HL-60 (cell line): ENCODE results near the gene CTH.
"Not testable (repeated sequence)": the region's sequence is repeated elsewhere in the genome, so short reads cannot be mapped to it uniquely, and the experiment has no call there.

Experiments used
- DNase-seq, 2 experiments: peaks; one replicate each; pipeline ENCODE4 v3.0.0-alpha.2; 2010 to 2020; ENCODE audit warnings: low read depth in 1 of 2, low spot score in 1 of 2
- H3K27ac ChIP-seq: fragments of 250-450 bp; sonication (Bioruptor Pico); replicated peaks from 2 replicates; pipeline ENCODE4 v1.5.1; 2020; ENCODE audit warnings: mild to moderate bottlenecking, moderate library complexity
- H3K27me3 ChIP-seq: fragments of 250-450 bp; sonication (Bioruptor Pico); 2 replicates; pipeline ENCODE4 v1.5.1; 2021; ENCODE audit warnings: mild to moderate bottlenecking, moderate library complexity; ENCODE audit not compliant: insufficient read depth, poor library complexity, severe bottlenecking
- H3K4me3 ChIP-seq: replicated peaks from 2 replicates; pipeline ENCODE4 v1.5.1; 2011; ENCODE audit warnings: mild to moderate bottlenecking, control low read depth, low read length; ENCODE audit not compliant: insufficient read depth
- GABPA ChIP-seq: IDR thresholded peaks from 2 replicates; pipeline ENCODE4 v1.6.1; 2012; ENCODE audit warnings: low read depth
- POLR2AphosphoS5 ChIP-seq: IDR thresholded peaks from 2 replicates; pipeline ENCODE4 v1.6.1; 2012; ENCODE audit warnings: low read depth
- SPI1 ChIP-seq: IDR thresholded peaks from 2 replicates; pipeline ENCODE4 v1.6.1; 2012; ENCODE audit warnings: low read depth, mild to moderate bottlenecking, borderline replicate concordance
- TF ChIP-seq, protein P1 (sequence below): IDR thresholded peaks from one replicate; pipeline ENCODE4 v1.5.1; 2011; ENCODE audit warnings: low read length, control low read depth, inconsistent platforms; ENCODE audit not compliant: insufficient read depth
- TF ChIP-seq, protein P2 (sequence below): IDR thresholded peaks from 2 replicates; pipeline ENCODE4 v1.6.1; 2012; ENCODE audit warnings: low read depth; ENCODE audit not compliant: insufficient replicate concordance

The CTH gene

DNA sequence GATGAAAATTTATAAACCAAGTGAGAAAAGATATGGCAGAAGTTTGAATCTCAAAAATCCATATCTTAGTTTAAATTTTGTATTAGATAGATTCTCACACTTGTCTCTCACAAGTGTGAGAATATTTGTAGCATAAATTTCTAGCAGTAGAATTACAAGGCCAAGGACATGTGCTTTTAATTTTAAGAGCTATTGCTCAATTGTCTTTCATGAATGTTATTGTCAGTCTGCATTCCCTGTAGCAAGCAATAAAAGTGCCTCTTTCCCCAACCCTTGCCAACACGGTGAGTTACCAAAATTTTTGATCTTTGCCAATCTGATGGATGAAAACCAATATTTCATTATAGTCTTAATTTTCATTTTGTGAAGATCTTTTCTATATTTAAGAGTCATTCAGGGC, 64.0 kb downstream of the CTH start:
- TF ChIP-seq, protein P1, sequence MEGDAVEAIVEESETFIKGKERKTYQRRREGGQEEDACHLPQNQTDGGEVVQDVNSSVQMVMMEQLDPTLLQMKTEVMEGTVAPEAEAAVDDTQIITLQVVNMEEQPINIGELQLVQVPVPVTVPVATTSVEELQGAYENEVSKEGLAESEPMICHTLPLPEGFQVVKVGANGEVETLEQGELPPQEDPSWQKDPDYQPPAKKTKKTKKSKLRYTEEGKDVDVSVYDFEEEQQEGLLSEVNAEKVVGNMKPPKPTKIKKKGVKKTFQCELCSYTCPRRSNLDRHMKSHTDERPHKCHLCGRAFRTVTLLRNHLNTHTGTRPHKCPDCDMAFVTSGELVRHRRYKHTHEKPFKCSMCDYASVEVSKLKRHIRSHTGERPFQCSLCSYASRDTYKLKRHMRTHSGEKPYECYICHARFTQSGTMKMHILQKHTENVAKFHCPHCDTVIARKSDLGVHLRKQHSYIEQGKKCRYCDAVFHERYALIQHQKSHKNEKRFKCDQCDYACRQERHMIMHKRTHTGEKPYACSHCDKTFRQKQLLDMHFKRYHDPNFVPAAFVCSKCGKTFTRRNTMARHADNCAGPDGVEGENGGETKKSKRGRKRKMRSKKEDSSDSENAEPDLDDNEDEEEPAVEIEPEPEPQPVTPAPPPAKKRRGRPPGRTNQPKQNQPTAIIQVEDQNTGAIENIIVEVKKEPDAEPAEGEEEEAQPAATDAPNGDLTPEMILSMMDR, result no peak
- TF ChIP-seq, protein P2, sequence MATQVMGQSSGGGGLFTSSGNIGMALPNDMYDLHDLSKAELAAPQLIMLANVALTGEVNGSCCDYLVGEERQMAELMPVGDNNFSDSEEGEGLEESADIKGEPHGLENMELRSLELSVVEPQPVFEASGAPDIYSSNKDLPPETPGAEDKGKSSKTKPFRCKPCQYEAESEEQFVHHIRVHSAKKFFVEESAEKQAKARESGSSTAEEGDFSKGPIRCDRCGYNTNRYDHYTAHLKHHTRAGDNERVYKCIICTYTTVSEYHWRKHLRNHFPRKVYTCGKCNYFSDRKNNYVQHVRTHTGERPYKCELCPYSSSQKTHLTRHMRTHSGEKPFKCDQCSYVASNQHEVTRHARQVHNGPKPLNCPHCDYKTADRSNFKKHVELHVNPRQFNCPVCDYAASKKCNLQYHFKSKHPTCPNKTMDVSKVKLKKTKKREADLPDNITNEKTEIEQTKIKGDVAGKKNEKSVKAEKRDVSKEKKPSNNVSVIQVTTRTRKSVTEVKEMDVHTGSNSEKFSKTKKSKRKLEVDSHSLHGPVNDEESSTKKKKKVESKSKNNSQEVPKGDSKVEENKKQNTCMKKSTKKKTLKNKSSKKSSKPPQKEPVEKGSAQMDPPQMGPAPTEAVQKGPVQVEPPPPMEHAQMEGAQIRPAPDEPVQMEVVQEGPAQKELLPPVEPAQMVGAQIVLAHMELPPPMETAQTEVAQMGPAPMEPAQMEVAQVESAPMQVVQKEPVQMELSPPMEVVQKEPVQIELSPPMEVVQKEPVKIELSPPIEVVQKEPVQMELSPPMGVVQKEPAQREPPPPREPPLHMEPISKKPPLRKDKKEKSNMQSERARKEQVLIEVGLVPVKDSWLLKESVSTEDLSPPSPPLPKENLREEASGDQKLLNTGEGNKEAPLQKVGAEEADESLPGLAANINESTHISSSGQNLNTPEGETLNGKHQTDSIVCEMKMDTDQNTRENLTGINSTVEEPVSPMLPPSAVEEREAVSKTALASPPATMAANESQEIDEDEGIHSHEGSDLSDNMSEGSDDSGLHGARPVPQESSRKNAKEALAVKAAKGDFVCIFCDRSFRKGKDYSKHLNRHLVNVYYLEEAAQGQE, result no peak
- no peak for TF ChIP-seq POLR2AphosphoS5
- no peak for TF ChIP-seq SPI1
- no peak for TF ChIP-seq GABPA

GRCh38 chr1:70477090-70477489, 66.0 kb downstream of the CTH start:
- Histone ChIP-seq H3K27me3 (no peaks in the 10 kb centered on the region), H3K4me3 (no peak overlapping the region), H3K27ac (no peak overlapping the region)
- no peak for DNase-seq
- TF ChIP-seq SPI1 (no peak), POLR2AphosphoS5 (no peak), GABPA (no peak)
- TF ChIP-seq, protein P1, result no peak
- TF ChIP-seq, protein P2, result no peak

More for the DNA sequence above, 64.0 kb downstream of the CTH start:
- no peak overlapping the region for H3K27ac ChIP-seq
- no peaks in the 10 kb centered on the region for H3K27me3 ChIP-seq
- H3K4me3 ChIP-seq, result no peak overlapping the region
- no peak for DNase-seq

DNA sequence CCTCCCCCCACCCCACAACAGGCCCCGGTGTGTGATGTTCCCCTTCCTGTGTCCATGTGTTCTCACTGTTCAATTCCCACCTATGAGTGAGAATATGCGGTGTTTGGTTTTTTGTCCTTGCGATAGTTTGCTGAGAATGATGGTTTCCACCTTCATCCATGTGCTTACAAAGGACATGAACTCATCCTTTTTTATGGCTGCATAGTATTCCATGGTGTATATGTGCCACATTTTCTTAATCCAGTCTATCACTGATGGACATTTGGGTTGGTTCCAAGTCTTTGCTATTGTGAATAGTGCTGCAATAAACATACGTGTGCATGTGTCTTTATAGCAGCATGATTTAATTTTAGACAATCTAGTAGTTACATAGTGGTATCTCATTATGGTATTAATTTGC, 66.8 kb downstream of the CTH start:
- H3K4me3 ChIP-seq, H3K27ac ChIP-seq, DNase-seq, H3K27me3 ChIP-seq: not testable (repeated sequence)

GRCh38 chr1:70483342-70483741, 72.3 kb downstream of the CTH start:
- H3K27me3 ChIP-seq, result no peaks in the 10 kb centered on the region
- H3K27ac ChIP-seq, result no peak overlapping the region
- H3K4me3 ChIP-seq, result no peak overlapping the region
- TF ChIP-seq, protein P2, result no peak
- TF ChIP-seq, protein P1, result no peak
- TF ChIP-seq SPI1 (no peak), GABPA (no peak), POLR2AphosphoS5 (no peak)
- no peak for DNase-seq
